ENCODE measurements around the gene NUTM1.
"Not testable (repeated sequence)": the region's sequence is repeated elsewhere in the genome, so short reads cannot be mapped to it uniquely, and the experiment has no call there.

NUTM1 gene

GRCh38 chr15:34337557-34338306, 5.4 kb upstream of the NUTM1 start, which contains the start of gene SLC12A6:
Gene SLC12A6, minus strand, starts transcription at chr15:34337781. Its CDS starts 1,101 bp downstream, at chr15:34336680.
- DNase-seq: peak; percentile 40

GRCh38 chr15:34338347-34338746, 4.8 kb upstream of the NUTM1 start:
- no peak for DNase-seq

GRCh38 chr15:34339946-34340345, 3.2 kb upstream of the NUTM1 start:
- no peak for DNase-seq

- DNase-seq: no peak
Observed at GRCh38 chr15:34341381-34342212, 1.5 kb upstream of the NUTM1 start.

GRCh38 chr15:34342213-34342736, 840 bp upstream of the NUTM1 start:
- DNase-seq: not testable (repeated sequence)

- DNase-seq: no peak
Observed at GRCh38 chr15:34347951-34348638, 5.0 kb downstream of the NUTM1 start.

- DNase-seq: no peak
Observed at GRCh38 chr15:34348735-34349300, 5.7 kb downstream of the NUTM1 start.

GRCh38 chr15:34349769-34350168, 6.7 kb downstream of the NUTM1 start:
- DNase-seq: no peak

- not testable (repeated sequence) for DNase-seq
Observed at GRCh38 chr15:34352996-34353395, 9.9 kb downstream of the NUTM1 start.

GRCh38 chr15:34353627-34354026, 10.5 kb downstream of the NUTM1 start:
- no peak for DNase-seq

GRCh38 chr15:34354286-34354685, 11.2 kb downstream of the NUTM1 start:
- DNase-seq: no peak

- DNase-seq: no peak
Observed at GRCh38 chr15:34355241-34355640, 12.1 kb downstream of the NUTM1 start.

- DNase-seq: no peak
Observed at GRCh38 chr15:34357653-34358052, 14.5 kb downstream of the NUTM1 start.

GRCh38 chr15:34358367-34358766, 15.3 kb downstream of the NUTM1 start:
- DNase-seq: no peak

- DNase-seq: no peak
Observed at GRCh38 chr15:34358948-34359347, 15.8 kb downstream of the NUTM1 start.

GRCh38 chr15:34359416-34359815, 16.3 kb downstream of the NUTM1 start:
- DNase-seq: no peak

GRCh38 chr15:34360298-34360697, 17.2 kb downstream of the NUTM1 start:
- DNase-seq: no peak

GRCh38 chr15:34361278-34361677, 18.2 kb downstream of the NUTM1 start:
- no peak for DNase-seq

GRCh38 chr15:34362047-34362773, 19.1 kb downstream of the NUTM1 start:
- DNase-seq: no peak

GRCh38 chr15:34364041-34364440, 20.9 kb downstream of the NUTM1 start:
- no peak for DNase-seq

GRCh38 chr15:34365091-34365825, 22.1 kb downstream of the NUTM1 start:
- no peak for DNase-seq

Measured in DMS79 treated with DMSO at 0.1 percent for 48 hours (cell line).